HCT116 (cell line): Measurements from ENCODE around the gene POLN. TPM values are rescaled to one million over a fixed set of nuclear protein-coding genes. Genes with fewer than 3 reads are reported as not detected.

Experiments used
- CBX3 ChIP-seq: IDR thresholded peaks from 2 replicates; pipeline ENCODE4 v1.6.1; 2012; ENCODE audit warnings: low read depth
- EZH2 ChIP-seq: fragments of 200-600 bp; sonication (generic); IDR thresholded peaks from 2 replicates; pipeline ENCODE4 v1.6.1; 2017; ENCODE audit warnings: antibody characterized with exemption, mixed run types
- JUND ChIP-seq: IDR thresholded peaks from 2 replicates; pipeline ENCODE4 v1.6.1; 2012
- POLR2A ChIP-seq: IDR thresholded peaks from 2 replicates; pipeline ENCODE4 v1.7.0; 2011; ENCODE audit warnings: borderline replicate concordance; ENCODE audit not compliant: insufficient read depth, insufficient read length; ENCODE audit errors: extremely low read depth
- POLR2AphosphoS5 ChIP-seq: IDR thresholded peaks from 2 replicates; pipeline ENCODE4 v1.6.1; 2011; ENCODE audit warnings: mild to moderate bottlenecking, low read depth, low read length, moderate library complexity
- YY1 ChIP-seq: IDR thresholded peaks from 2 replicates; pipeline ENCODE4 v1.6.1; 2011; ENCODE audit warnings: low read length, low read depth, moderate library complexity, mild to moderate bottlenecking; ENCODE audit not compliant: insufficient replicate concordance; ENCODE audit errors: extremely low read depth
- ZFX ChIP-seq: fragments of 450-650 bp; IDR thresholded peaks from 2 replicates; pipeline ENCODE4 v1.6.1; 2017
- total RNA-seq: library from RNA; stranded (reverse); gene quantifications from one replicate; pipeline ENCODE4 v1.2.1, GENCODE V29; 2021; ENCODE audit not compliant: unreplicated experiment
- TF ChIP-seq, protein P1 (sequence below), 3 experiments: fragments of 200-600 bp in 1 of 3; sonication (generic) in 1 of 3; IDR thresholded peaks in 2 of 3; conservative IDR thresholded peaks in 1 of 3; 2 replicates each; pipeline ENCODE4 v1.5.1; 2012 to 2017; ENCODE audit warnings: low read depth in 2 of 3, low read length in 2 of 3, antibody characterized with exemption in 1 of 3, borderline replicate concordance in 1 of 3, control low read depth in 1 of 3, mild to moderate bottlenecking in 1 of 3, mixed read lengths in 1 of 3, mixed run types in 1 of 3, moderate library complexity in 1 of 3; ENCODE audit not compliant: insufficient read depth in 1 of 3
- TF ChIP-seq, protein P2 (sequence below): IDR thresholded peaks from 2 replicates; pipeline ENCODE4 v1.6.1; 2012
- TF ChIP-seq, protein P3 (sequence below): IDR thresholded peaks from 2 replicates; pipeline ENCODE4 v1.6.1; 2011; ENCODE audit warnings: mild to moderate bottlenecking, low read length, moderate library complexity; ENCODE audit not compliant: insufficient replicate concordance; ENCODE audit errors: extremely low read depth

Gene POLN
- total RNA-seq, 1 experiment from 2014 or later: 3.1 TPM

- TF ChIP-seq, protein P1, sequence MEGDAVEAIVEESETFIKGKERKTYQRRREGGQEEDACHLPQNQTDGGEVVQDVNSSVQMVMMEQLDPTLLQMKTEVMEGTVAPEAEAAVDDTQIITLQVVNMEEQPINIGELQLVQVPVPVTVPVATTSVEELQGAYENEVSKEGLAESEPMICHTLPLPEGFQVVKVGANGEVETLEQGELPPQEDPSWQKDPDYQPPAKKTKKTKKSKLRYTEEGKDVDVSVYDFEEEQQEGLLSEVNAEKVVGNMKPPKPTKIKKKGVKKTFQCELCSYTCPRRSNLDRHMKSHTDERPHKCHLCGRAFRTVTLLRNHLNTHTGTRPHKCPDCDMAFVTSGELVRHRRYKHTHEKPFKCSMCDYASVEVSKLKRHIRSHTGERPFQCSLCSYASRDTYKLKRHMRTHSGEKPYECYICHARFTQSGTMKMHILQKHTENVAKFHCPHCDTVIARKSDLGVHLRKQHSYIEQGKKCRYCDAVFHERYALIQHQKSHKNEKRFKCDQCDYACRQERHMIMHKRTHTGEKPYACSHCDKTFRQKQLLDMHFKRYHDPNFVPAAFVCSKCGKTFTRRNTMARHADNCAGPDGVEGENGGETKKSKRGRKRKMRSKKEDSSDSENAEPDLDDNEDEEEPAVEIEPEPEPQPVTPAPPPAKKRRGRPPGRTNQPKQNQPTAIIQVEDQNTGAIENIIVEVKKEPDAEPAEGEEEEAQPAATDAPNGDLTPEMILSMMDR (IDR thresholded peaks at IDR 0.05 in 2 of 3, conservative IDR thresholded peaks at IDR 0.05 in 1 of 3; ENCODE audit: borderline replicate concordance in 1 of 3, insufficient read depth in 1 of 3, low read depth in 2 of 3, low read length in 2 of 3): no peak
- TF ChIP-seq EZH2: no peak
- TF ChIP-seq ZFX: no peak
- no peak for TF ChIP-seq YY1
- TF ChIP-seq CBX3: no peak
- no peak for TF ChIP-seq JUND
- TF ChIP-seq, protein P2, sequence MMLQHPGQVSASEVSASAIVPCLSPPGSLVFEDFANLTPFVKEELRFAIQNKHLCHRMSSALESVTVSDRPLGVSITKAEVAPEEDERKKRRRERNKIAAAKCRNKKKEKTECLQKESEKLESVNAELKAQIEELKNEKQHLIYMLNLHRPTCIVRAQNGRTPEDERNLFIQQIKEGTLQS: no peak
- TF ChIP-seq, protein P3, sequence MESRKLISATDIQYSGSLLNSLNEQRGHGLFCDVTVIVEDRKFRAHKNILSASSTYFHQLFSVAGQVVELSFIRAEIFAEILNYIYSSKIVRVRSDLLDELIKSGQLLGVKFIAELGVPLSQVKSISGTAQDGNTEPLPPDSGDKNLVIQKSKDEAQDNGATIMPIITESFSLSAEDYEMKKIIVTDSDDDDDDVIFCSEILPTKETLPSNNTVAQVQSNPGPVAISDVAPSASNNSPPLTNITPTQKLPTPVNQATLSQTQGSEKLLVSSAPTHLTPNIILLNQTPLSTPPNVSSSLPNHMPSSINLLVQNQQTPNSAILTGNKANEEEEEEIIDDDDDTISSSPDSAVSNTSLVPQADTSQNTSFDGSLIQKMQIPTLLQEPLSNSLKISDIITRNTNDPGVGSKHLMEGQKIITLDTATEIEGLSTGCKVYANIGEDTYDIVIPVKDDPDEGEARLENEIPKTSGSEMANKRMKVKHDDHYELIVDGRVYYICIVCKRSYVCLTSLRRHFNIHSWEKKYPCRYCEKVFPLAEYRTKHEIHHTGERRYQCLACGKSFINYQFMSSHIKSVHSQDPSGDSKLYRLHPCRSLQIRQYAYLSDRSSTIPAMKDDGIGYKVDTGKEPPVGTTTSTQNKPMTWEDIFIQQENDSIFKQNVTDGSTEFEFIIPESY: no peak
- TF ChIP-seq POLR2A: no peak
- no peak for TF ChIP-seq POLR2AphosphoS5
Measured at GRCh38 chr4:2284934-2285612, 43.2 kb upstream of the POLN start (continued).
